Kidney (tissue), 14 donors: Measurements from ENCODE around the gene ZBTB16. TPM values are rescaled to one million over a fixed set of nuclear protein-coding genes. Genes with fewer than 3 reads are reported as not detected.

Source experiments
- DNase-seq, 5 donors: peaks; one replicate each; pipeline ENCODE4 v3.0.0-alpha.2; 2013 to 2020
- FAIRE-seq: peaks from 2 replicates; lab custom pipeline; 2012; peaks lifted over from hg19 to GRCh38; lab: Jason Lieb, UNC
- H3K27ac ChIP-seq, 2 donors: one replicate each; pipeline ENCODE4 v1.7.0; 2013; ENCODE audit warnings: low read depth in 2 of 2, low read length in 2 of 2, inconsistent platforms in 1 of 2
- H3K27me3 ChIP-seq: one replicate; pipeline ENCODE4 v1.7.1; 2013; ENCODE audit warnings: low read length, inconsistent platforms; ENCODE audit not compliant: control insufficient read depth, insufficient read depth
- H3K36me3 ChIP-seq, 3 donors: one replicate each; pipeline versions ENCODE4 v1.7.0 to v1.7.1; 2013; ENCODE audit warnings: low read length in 3 of 3, control low read depth in 1 of 3, inconsistent platforms in 1 of 3; ENCODE audit not compliant: insufficient read depth in 3 of 3, control insufficient read depth in 2 of 3
- H3K4me1 ChIP-seq, 3 donors: one replicate each; pipeline versions ENCODE4 v1.7.0 to v1.7.1; 2013; ENCODE audit warnings: low read length in 3 of 3, inconsistent platforms in 1 of 3, low read depth in 1 of 3; ENCODE audit not compliant: control insufficient read depth in 2 of 3, insufficient read depth in 2 of 3
- H3K4me3 ChIP-seq, 3 donors: one replicate each; pipeline versions ENCODE4 v1.7.0 to v1.8.1; 2013; ENCODE audit warnings: low read length in 3 of 3, control low read depth in 1 of 3, inconsistent platforms in 1 of 3
- H3K9ac ChIP-seq, 3 donors: one replicate each; pipeline versions ENCODE4 v1.7.0 to v1.7.1; 2013; ENCODE audit warnings: low read length in 3 of 3, control low read depth in 1 of 3, inconsistent platforms in 1 of 3
- H3K9me3 ChIP-seq, 3 donors: one replicate each; pipeline versions ENCODE4 v1.7.0 to v1.7.1; 2013; ENCODE audit warnings: low read length in 3 of 3, control low read depth in 1 of 3, inconsistent platforms in 1 of 3; ENCODE audit not compliant: control insufficient read depth in 2 of 3, insufficient read depth in 1 of 3
- CTCF ChIP-seq: IDR thresholded peaks from 3 replicates; pipeline ENCODE4 v1.5.1; 2012; ENCODE audit warnings: mild to moderate bottlenecking, moderate library complexity, borderline replicate concordance; ENCODE audit not compliant: insufficient read depth; ENCODE audit errors: extremely low read depth
- intact Hi-C: fragments of 100-400 bp; cut with DNase I; formaldehyde crosslinking; loops from one replicate; pipeline ENCODE4 v1.11.1; 2022
- polyA plus RNA-seq: library from polyadenylated mRNA; stranded (reverse); fragments of 350-450 nt; fragmentation: Illumina TruSeq; extraction: RNeasy Lipid Tissue Mini Kit (QIAGEN cat#74804); gene quantifications from one replicate; pipeline ENCODE4 v1.2.3, GENCODE V29; 2014; ENCODE audit warnings: low read depth, low replicate concordance; ENCODE audit not compliant: insufficient read depth
- total RNA-seq: library from RNA; stranded (reverse); fragmentation: NEBNext Ultra II Directional; extraction: Animal tissue kit (Norgen Biotek cat#: 25700); gene quantifications from one replicate; pipeline ENCODE4 v1.2.1, GENCODE V29; 2021
- donor health status: control.
- donor health status: control.
- donor health status: control.
- donor health status: control.
- donor health status: control.
- donor health status: DM: yes; HTN: yes; CAD: no.
- donor health status: Normal renal cell carcinoma (clear cell type).

The ZBTB16 gene
- total and polyA plus RNA-seq, 2 donors from 2014 or later, result 2.5 to 126 TPM

- Histone ChIP-seq H3K4me3 (no peak overlapping the region), H3K9me3 (no peaks in the 10 kb centered on the region), H3K27me3 (peaks cover 2% of the 10 kb centered on the region), H3K4me1 (peaks cover 0 to 15% (median 5%) of the 10 kb centered on the region in 3 donors), H3K36me3 (no peaks in the 10 kb centered on the region), H3K27ac (no peak overlapping the region), H3K9ac (no peak overlapping the region)
- FAIRE-seq, result no peak
- TF ChIP-seq CTCF, result no peak
- intact Hi-C loops, result loop anchor here (5.0 to 10.0 kb wide), 3 partner anchors 226 to 366 kb away; no protein-coding TSS in a partner anchor
- DNase-seq, result no peak
Observed at GRCh38 chr11:114260483-114260882, 201.0 kb downstream of the ZBTB16 start.

GRCh38 chr11:114261791-114262190 lies 202.3 kb downstream of the ZBTB16 start:
- TF ChIP-seq CTCF, result no peak
- Histone ChIP-seq H3K9me3 (no peaks in the 10 kb centered on the region), H3K36me3 (no peaks in the 10 kb centered on the region), H3K9ac (no peak overlapping the region), H3K27ac (no peak overlapping the region), H3K4me1 (peaks cover 0 to 15% (median 5%) of the 10 kb centered on the region in 3 donors), H3K4me3 (no peak overlapping the region), H3K27me3 (peaks cover 2% of the 10 kb centered on the region)
- intact Hi-C loops, result loop anchor here (5.0 to 10.0 kb wide), 3 partner anchors 227 to 367 kb away; no protein-coding TSS in a partner anchor
- DNase-seq (no peak), FAIRE-seq (no peak)

GRCh38 chr11:114262681-114263512 lies 203.4 kb downstream of the ZBTB16 start:
- H3K9me3 ChIP-seq, result no peaks in the 10 kb centered on the region
- no peak overlapping the region for H3K9ac ChIP-seq
- H3K4me1 ChIP-seq, result peaks cover 0 to 15% (median 5%) of the 10 kb centered on the region in 3 donors
- H3K4me3 ChIP-seq, result no peak overlapping the region
- no peaks in the 10 kb centered on the region for H3K36me3 ChIP-seq
- FAIRE-seq (no peak), DNase-seq (peak in 3 of 5 donors; percentile 58 to 84 (median 70))
- TF ChIP-seq CTCF, result peak; percentile 65
- intact Hi-C loops, result loop anchor here (5.0 to 10.0 kb wide), 3 partner anchors 228 to 368 kb away; no protein-coding TSS in a partner anchor
- H3K27me3 ChIP-seq, result peaks cover 2% of the 10 kb centered on the region
- no peak overlapping the region for H3K27ac ChIP-seq
